Pericardium fibroblast (primary cell): ENCODE data around the gene TEDDM1. TPM values are rescaled to one million over a fixed set of nuclear protein-coding genes. Genes with fewer than 3 reads are reported as not detected.

Source experiments
- total RNA-seq: library from RNA; depleted of rRNA; stranded (reverse); fragments of >200 nt; gene quantifications from 2 replicates; pipeline ENCODE4 v1.2.3, GENCODE V29; 2015

The TEDDM1 gene
- total RNA-seq = not detected in 2 replicates

GRCh38 chr1:182400567-182400966, at the start of gene TEDDM1:
Gene TEDDM1 (minus strand): TSS chr1:182400667. CDS start chr1:182400485, 182 bp downstream.

GRCh38 chr1:182450087-182450486, 49.6 kb upstream of the TEDDM1 start, which contains the start of gene RGSL1:
Gene RGSL1 (plus strand): TSS chr1:182450146. CDS start chr1:182450166, 20 bp downstream.

GRCh38 chr1:182391362-182392049, 9.0 kb downstream of the TEDDM1 start, which contains the start of gene GLUL:
Gene GLUL (minus strand): TSS chr1:182391790. CDS start chr1:182388737, 3,053 bp downstream.

Other genes with a start within 250 kb of the TEDDM1 start
- 170 and 677 TPM in 2 replicates for gene GLUL, start 8.9 kb downstream of the TEDDM1 start, total RNA-seq
- gene RGSL1, start 49.5 kb upstream of the TEDDM1 start, total RNA-seq = not detected in 2 replicates
- gene RNASEL, start 188.6 kb upstream of the TEDDM1 start, total RNA-seq = 7.8 and 9.4 TPM in 2 replicates
- gene RGS16, start 203.7 kb upstream of the TEDDM1 start, total RNA-seq = 0.09 and 0.23 TPM in 2 replicates